Measurements from ENCODE around the gene ANK2. TPM values are rescaled to one million over a fixed set of nuclear protein-coding genes. Genes with fewer than 3 reads are reported as not detected.
A peak's percentile ranks its signal among the peaks of the same experiment; 100 is the strongest.

ANK2 gene
- polyA plus RNA-seq, 1 donor (not counting 4 experiments of a cell fraction or from before 2014, with no cell fraction given), result 0.22 TPM

GRCh38 chr4:113145519-113146291 is 96.3 kb downstream of the ANK2 start:
- dilution Hi-C loops (cut with MboI; ENCODE audit: extremely low pct_ligation_motif_present, low sequenced_read_pairs), result no loop called here
- Histone ChIP-seq H3K4me3 (ENCODE audit: control insufficient read depth in 2 of 3, extremely low read depth in 1 of 3, insufficient read depth in 2 of 3, low read depth in 1 of 3, low read length in 3 of 3) (no peak overlapping the region), H3K9ac (ENCODE audit: control insufficient read depth, extremely low read depth, insufficient read depth, low read length) (no peak overlapping the region), H3K27ac (ENCODE audit: control insufficient read depth, insufficient read depth, low read length) (no peak overlapping the region), H3K27me3 (ENCODE audit: control insufficient read depth, extremely low read depth, insufficient read depth, low read length) (no peaks in the 10 kb centered on the region), H3K4me1 (ENCODE audit: control insufficient read depth, extremely low read depth, insufficient read depth, low read length) (no peaks in the 10 kb centered on the region), H3K9me3 (ENCODE audit: control insufficient read depth, low read depth, low read length) (no peaks in the 10 kb centered on the region), H3K36me3 (ENCODE audit: control insufficient read depth in 2 of 2, extremely low read depth in 1 of 2, insufficient read depth in 2 of 2, low read length in 2 of 2) (no peaks in the 10 kb centered on the region), H2AFZ (ENCODE audit: control insufficient read depth, low read length) (no peak overlapping the region), H4K20me1 (ENCODE audit: control insufficient read depth, extremely low read depth, insufficient read depth, low read length) (no peaks in the 10 kb centered on the region), H3K4me2 (ENCODE audit: control insufficient read depth, extremely low read depth, insufficient read depth, low read depth, low read length) (no peak overlapping the region), H3K79me2 (ENCODE audit: control insufficient read depth, insufficient read depth, low read length) (no peaks in the 10 kb centered on the region), H3K9me1 (ENCODE audit: control insufficient read depth, extremely low read depth, insufficient read depth, low read length) (no peaks in the 10 kb centered on the region)
- DNase-seq (ENCODE audit: low read depth, low spot score) (no peak), FAIRE-seq (no peak)
- TF ChIP-seq, protein P1, sequence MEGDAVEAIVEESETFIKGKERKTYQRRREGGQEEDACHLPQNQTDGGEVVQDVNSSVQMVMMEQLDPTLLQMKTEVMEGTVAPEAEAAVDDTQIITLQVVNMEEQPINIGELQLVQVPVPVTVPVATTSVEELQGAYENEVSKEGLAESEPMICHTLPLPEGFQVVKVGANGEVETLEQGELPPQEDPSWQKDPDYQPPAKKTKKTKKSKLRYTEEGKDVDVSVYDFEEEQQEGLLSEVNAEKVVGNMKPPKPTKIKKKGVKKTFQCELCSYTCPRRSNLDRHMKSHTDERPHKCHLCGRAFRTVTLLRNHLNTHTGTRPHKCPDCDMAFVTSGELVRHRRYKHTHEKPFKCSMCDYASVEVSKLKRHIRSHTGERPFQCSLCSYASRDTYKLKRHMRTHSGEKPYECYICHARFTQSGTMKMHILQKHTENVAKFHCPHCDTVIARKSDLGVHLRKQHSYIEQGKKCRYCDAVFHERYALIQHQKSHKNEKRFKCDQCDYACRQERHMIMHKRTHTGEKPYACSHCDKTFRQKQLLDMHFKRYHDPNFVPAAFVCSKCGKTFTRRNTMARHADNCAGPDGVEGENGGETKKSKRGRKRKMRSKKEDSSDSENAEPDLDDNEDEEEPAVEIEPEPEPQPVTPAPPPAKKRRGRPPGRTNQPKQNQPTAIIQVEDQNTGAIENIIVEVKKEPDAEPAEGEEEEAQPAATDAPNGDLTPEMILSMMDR (optimal IDR thresholded peaks at IDR 0.05 in 1 of 3, IDR thresholded peaks at IDR 0.05 in 1 of 3, conservative IDR thresholded peaks at IDR 0.05 in 1 of 3; ENCODE audit: extremely low read depth in 1 of 3, insufficient read depth in 2 of 3, low read length in 3 of 3), result no peak
- TF ChIP-seq EZH2 (IDR thresholded peaks at IDR 0.05; ENCODE audit: low read length), result no peak

- H3K9me1 ChIP-seq (ENCODE audit: control insufficient read depth, extremely low read depth, insufficient read depth, low read length), result no peaks in the 10 kb centered on the region
- peak overlapping the region; percentile 51 for H2AFZ ChIP-seq (ENCODE audit: control insufficient read depth, low read length)
- DNase-seq (ENCODE audit: low read depth, low spot score) (no peak), FAIRE-seq (no peak)
- TF ChIP-seq, protein P1 (optimal IDR thresholded peaks at IDR 0.05 in 1 of 3, IDR thresholded peaks at IDR 0.05 in 1 of 3, conservative IDR thresholded peaks at IDR 0.05 in 1 of 3; ENCODE audit: extremely low read depth in 1 of 3, insufficient read depth in 2 of 3, low read length in 3 of 3), result no peak
- TF ChIP-seq EZH2 (IDR thresholded peaks at IDR 0.05; ENCODE audit: low read length), result no peak
- no peaks in the 10 kb centered on the region for H3K27me3 ChIP-seq (ENCODE audit: control insufficient read depth, extremely low read depth, insufficient read depth, low read length)
- no peaks in the 10 kb centered on the region for H3K4me1 ChIP-seq (ENCODE audit: control insufficient read depth, extremely low read depth, insufficient read depth, low read length)
- H3K4me3 ChIP-seq (ENCODE audit: control insufficient read depth in 2 of 3, extremely low read depth in 1 of 3, insufficient read depth in 2 of 3, low read depth in 1 of 3, low read length in 3 of 3), result no peak overlapping the region
- no peaks in the 10 kb centered on the region for H4K20me1 ChIP-seq (ENCODE audit: control insufficient read depth, extremely low read depth, insufficient read depth, low read length)
- H3K9ac ChIP-seq (ENCODE audit: control insufficient read depth, extremely low read depth, insufficient read depth, low read length), result no peak overlapping the region
- no peak overlapping the region for H3K27ac ChIP-seq (ENCODE audit: control insufficient read depth, insufficient read depth, low read length)
- dilution Hi-C loops (cut with MboI; ENCODE audit: extremely low pct_ligation_motif_present, low sequenced_read_pairs), result no loop called here
- no peaks in the 10 kb centered on the region for H3K9me3 ChIP-seq (ENCODE audit: control insufficient read depth, low read depth, low read length)
- no peaks in the 10 kb centered on the region for H3K79me2 ChIP-seq (ENCODE audit: control insufficient read depth, insufficient read depth, low read length)
- H3K36me3 ChIP-seq (ENCODE audit: control insufficient read depth in 2 of 2, extremely low read depth in 1 of 2, insufficient read depth in 2 of 2, low read length in 2 of 2), result no peaks in the 10 kb centered on the region
- H3K4me2 ChIP-seq (ENCODE audit: control insufficient read depth, extremely low read depth, insufficient read depth, low read depth, low read length), result no peak overlapping the region
These were observed 97.5 kb downstream of the ANK2 start for GRCh38 chr4:113146876-113147358.
